ENCODE data around the gene PANX3.

The PANX3 gene

DNA sequence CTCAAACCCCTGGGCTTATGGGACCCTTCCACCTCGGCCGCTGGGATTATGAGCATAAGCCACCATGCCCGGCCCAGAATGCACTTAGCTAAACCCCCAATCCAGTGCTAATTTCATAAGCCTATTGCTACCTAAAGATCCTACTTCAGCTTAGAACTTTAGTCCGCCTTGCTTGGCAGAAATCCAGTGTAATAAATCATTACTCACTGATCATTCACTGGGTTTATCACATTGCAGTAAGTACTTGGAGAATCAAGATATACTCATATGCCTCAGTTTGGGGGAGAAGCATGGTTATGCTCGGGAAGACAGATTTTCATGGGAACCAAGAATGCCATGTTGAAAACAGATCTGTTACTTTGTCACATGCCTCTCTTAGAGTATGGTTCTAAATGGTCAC is 7.6 kb downstream of the PANX3 start:
- no peak for DNase-seq

DNA sequence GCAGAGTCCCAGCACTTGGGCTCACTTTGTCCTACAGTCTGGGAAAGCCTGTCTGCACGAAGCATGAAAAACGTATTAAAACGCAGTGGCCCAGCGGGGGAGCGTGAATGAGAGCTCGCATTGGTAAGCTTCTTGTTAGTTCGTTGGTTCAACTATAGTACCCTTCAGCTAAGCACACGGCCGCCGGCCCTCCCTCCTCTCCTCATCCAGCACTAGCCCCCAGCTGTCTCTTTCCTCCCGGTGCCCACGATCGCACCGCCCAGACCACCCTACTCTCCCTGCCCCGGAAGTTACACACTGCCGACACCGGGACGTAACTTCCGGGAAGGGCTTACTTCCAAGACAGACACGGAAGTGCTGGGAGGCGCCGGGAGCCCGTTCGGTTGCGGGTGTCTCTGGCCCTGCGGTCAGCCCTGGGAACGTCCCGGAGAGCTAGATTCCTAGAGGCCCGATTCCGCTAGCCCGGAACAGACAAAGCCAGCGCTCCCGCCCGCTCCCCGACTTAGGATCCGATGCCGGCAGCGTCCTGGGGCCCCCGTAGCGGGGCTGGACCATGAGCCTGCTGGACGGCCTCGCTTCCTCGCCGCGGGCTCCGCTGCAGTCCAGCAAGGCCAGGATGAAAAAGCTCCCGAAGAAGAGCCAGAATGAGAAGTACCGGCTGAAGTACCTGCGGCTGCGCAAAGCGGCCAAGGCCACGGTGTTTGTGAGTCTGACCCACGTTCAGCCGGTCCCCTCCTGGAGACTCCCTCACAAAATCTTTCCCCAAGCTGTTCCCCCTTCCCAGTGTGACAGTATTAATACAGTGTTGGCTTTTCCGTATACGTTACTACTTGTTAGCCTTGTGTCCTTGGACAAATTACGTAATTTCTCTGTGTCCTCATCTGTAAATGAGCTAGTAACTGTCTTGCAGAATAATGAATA is 11.6 kb downstream of the PANX3 start, which contains the start of gene TBRG1:
Gene TBRG1, plus strand, starts transcription at position 334 of the 921 bp plus-strand sequence. Its CDS starts 220 bp downstream, at position 554.
- DNase-seq: peak; percentile 87 to 91

DNA sequence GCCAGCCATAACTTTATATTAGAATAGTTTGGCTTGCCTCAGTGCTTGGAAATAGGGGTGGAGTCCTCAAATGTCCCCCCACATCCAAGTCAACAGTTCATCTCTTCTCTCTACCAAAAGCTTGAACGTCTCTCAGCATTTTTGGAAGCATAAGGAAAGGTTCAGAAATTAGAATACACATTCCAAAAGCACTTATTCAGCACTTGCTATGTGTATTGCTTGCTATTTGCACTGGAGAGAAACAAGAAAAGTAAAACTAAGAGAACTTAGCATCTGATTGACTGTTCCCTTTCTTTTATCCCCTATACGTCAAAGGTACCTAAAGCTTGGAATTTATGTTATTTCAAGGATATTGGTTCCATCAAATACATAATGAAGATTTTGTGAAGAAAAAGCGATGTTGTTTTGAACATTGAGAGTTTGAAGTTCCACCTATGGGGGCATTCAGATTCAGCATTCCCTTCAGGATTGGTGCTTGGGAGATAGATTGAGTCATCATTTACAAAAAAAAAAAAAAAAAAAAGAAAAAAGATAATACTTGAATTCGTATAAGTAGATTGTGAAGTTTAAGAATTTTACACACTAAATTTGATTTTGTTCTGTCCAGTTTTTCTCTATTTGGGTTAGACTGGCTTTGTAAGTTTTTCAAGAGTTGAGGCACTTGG is 12.8 kb downstream of the PANX3 start:
- DNase-seq: no peak

DNA sequence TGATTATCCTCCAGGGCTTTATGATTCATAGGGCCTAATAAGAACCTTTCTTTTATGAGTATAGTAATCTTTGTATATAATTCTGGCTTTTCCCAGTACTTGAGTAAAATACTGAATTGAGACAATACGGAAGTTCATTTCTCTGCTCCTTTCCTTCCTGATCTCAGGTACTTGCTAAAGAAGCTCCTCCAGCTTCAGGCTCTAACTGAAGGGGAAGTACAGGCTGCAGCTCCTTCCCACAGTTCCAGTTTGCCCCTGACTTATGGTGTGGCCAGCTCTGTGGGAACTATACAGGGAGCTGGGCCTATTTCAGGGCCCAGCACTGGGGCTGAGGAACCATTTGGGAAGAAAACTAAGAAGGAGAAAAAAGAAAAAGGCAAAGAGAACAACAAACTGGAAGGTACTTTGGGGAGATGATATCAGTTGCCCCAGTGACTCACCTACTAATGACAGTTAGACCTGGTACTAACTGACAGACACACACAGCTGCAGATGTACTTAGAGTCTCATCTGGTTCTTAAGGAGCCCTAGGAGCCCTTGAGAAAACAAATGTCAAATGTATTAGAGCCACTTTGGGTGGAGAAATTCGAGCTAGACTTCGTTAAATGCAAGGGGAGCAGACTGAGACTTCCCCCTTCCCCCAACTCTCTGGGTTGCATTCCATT is 14.4 kb downstream of the PANX3 start:
- DNase-seq: peak in 1 of 2 donors; percentile 9

DNA sequence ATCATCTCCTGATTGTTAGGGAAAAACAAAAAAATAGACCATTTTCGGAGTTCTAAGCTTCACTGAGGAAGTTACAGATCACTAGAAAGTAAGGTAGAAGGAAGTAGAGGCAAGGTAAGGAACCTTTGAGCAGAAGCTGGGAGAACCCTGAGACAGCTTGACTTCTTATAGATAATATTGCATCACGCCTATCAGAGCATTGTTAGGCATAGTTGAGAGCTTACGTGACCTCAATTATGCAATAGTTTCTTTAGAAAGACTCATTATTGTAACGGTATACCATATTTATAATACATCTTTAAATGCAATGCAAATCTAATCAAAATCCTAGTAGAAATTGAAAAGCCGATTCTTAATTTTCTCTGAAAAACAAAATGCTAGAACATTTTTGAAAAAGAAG is 16.3 kb downstream of the PANX3 start:
- no peak for DNase-seq

DNA sequence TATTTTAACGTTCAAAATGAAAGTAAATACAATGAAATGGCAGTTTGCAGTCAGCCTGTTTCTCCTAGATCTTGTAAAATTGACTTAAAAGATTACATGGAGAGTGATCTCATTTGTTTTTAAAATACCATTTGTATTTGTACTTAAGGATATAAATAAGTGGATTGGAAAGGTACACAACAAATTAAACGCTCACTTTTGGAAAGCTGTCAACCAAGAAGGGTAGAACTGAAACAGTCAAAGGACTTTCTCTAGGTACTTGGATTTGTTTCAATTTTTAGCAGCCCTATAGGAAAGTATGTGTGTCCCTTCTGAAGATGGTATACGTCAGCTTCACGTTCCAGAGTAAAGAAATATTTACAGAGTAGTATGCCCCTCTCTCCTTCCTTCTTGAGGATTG is 18.7 kb downstream of the PANX3 start:
- no peak for DNase-seq

DNA sequence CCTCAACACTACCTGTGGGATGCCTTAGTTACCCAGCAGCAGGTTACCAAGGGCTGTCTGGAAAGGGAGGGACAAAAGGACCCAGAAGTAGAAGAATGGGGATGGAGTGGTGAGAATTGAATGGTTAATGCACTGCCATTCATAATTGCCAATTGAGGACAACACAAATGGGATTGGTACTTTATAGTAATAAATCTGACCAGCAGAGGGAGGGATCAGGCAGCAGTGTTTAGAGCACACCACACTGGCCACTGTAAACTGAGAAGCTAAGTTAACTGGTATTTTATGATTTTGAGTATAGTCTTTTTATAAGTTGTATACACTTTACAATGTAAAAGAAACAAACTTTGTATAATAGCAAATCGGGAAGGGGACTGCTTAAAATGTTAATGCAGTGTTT is 22.1 kb downstream of the PANX3 start:
- DNase-seq: no peak

DNA sequence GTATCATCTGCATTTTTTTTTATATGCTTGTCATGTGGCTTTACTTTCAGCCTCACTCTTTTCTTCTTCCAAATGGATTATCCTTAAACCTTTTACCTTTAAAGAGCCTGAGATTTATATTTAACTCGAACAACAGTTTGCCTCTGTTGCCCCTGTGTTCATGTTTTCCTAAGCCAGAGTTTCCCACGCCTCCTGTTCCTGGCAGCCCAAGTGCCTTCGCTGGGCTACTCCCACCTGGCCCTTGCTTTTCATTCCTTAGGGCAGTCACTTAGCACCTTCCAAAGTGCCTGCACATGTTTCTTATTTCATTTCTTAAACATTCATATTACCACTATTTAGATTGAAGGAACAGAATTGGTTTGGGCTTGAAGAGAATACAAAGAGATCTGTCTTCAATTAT is 24.7 kb downstream of the PANX3 start:
- DNase-seq: no peak

DNA sequence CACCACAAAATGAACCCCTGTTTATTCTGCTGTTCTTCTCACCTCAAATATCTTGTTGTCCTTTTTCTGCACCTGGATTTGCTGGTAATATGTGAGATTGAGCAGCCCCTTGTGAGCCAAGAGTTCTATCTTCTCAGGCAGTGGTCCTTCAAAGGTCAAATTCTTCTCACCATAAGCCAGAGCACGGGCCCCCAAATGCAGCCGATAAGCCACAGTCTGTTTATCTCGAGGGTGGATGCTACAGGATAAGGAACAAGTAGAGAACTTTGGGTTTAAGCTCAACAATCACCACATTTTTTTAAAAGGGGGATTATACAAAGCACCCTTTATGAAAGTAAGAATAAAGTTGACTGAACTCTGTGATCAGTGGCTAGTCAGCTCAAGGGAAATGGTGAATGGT is 27.3 kb downstream of the PANX3 start:
- DNase-seq: no peak

DNA sequence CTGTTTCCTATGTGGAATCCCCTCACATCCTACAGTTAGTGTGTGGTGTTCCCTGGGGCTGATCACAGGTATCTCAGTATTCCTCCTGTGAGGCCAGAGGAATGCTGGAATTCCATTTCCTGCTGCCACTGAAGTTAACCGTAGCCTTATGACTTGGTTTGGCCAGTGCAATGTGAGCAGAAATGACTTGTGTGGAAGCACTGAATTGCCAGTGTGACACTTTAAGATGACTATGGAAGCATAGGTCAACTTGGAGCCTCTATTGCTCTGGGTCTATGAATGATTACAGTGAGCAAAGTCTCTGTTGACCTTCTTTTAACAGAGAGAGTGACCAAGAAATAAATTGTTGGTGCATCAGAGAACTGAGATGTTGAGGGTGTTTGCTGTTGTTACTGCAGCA is 28.0 kb downstream of the PANX3 start:
- no peak for DNase-seq

DNA sequence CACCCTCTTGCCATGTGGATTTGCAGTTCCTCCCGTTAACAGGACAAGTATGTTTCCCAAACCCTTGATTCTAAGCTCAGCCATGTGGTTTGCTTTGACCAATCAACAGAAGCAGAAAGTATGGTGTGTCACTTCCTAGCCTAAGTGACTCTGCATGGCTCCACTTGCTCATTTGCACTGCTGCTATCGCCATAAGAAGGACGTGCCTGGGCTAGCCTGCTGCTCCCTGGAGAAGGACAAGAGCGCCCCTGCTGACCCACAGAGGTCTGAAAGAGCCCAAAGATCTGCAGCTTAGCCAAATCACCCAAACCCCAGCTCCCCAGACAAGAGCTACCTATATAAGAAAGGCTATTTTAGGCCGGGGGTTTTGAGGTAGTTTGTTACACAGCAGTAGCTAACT is 29.4 kb downstream of the PANX3 start:
- no peak for DNase-seq

DNA sequence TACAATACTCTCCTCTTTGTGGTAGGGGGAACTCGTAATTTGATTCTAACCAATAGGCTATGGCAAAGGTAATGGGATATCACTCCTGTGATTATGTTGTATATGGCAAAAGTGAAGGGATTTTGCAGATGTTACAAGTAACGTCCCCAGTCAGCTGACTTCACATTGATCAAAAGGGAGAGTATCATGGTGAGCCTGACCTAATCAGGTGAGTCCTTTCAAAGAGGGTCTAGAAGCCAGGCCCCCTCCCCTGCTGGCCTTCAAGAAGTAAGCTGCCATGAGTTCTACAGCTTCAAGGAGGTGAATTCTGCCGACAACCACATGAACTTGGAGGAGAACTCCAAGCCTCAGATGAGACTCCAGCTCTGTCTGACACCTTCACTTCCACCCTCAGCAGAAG is 31.4 kb downstream of the PANX3 start:
- no peak for DNase-seq

DNA sequence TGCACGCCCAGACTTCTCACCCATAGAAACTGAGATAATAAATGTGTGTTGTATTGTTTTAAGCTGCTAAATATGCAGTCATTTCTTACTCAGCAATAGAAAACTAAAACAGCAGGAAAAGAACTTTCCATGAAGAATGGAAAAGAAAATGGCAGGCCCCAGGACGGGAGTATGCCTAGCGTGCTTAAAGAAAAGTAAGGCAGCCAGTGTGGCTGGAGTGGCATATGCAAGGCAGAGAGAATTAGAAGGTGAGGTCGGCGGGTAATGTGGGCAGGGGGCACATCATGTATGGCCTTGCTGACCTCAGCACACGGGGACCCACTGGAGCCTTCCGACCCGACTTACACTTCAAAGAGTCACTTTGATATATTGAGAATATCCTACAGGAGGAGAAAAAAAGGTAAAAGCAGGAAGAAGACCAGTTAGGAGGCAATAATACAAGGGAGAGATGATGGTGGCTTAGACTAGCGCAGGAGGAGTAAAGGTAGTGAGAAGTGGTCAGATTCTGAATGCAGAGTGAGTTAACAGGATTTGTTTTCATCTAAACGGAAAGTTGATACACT is 31.9 kb downstream of the PANX3 start:
- DNase-seq: no peak

DNA sequence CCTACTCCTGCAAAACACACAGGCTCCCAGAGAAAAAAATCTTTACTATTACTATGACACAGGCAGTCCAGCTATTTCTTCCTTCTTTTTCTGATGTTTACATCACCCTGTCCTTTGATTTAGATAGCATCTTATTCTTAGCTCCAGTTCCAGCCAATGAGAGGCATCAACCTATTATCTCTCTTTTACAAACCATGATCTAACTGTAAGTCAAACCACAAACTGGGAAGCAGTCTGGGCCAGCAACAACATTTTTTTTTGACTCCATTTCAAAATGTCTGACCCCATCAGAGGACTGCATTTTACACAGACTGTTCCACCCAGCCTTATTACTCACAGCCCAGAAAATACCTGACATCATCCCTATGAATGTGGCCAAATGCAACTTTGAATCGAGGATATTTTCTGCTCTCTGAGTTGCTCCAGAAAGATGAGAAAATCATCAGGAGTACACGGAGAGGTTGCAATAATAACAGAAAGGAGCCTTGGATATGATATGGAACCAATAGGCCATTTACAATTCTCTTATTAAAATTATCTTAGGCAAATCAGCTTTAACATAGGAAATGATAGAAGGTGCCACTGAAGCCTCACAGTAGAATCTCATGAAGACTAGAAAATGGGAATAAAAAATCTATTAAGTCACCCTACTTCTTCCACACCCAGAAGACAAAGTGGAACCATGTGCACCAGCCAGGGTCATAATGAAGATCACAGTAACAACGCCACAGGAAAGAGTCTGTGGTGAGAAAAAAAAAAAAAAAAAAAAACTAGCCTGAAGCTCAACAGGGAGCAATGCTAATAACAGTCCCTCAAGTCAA is 32.6 kb downstream of the PANX3 start:
- no peak for DNase-seq

DNA sequence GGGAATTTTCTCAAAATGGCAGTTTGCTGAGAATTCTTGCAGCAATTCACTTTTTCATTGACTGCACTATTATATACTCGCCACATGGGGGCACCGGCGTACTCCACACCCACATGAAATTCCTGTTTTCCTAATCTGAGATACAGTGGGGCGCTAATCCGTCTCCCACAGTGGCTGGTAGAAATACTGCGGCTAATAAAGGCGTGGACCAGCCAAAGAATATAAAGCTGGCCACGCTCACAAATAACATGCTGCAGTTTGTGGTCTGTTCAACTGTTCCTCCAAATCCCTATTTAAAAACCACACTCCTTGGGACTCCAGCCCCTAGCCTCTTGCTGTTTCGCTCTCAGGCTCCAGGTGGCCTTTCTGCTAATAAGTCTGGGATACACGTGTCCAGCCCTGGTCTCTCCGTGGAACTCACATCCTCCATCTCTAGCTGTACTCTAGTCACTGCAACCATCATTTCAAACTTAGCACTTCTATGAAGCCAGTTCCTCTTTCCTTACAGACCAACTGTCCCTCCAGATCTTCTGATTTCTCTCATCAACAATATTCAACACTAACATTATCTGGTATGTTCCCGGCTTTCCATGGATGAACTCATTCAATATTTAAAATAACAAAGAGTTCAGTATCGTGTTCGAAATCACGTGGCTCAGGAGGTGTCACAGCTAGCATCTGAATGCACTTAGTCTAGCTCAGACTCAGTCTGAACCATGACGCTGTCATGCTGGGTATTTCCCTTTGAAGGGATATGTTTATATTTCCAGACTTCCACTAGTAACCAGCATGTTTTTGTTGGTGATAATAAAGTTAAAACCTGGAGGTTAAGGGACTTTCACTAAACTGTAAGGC is 33.4 kb downstream of the PANX3 start:
- DNase-seq: peak; percentile 33 to 49

DNA sequence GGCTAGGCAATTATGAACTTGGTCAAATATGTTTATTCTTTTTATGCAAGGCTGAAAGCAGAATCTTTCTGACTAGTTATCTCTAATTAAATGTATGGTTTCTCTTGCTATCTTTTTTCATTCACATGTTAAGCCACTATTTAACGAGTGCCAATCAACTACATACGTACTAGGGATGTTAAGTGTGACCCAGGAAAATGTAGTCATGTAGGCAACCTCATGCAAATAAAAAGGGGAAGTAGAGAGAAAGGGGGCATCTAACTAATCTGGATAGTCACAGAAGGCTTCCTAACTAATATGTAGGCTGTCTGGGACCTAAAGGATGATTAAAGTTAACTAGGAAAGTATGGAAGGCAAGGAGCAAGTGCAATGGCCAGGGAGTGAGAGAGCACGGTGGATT is 34.9 kb downstream of the PANX3 start:
- no peak for DNase-seq

DNA sequence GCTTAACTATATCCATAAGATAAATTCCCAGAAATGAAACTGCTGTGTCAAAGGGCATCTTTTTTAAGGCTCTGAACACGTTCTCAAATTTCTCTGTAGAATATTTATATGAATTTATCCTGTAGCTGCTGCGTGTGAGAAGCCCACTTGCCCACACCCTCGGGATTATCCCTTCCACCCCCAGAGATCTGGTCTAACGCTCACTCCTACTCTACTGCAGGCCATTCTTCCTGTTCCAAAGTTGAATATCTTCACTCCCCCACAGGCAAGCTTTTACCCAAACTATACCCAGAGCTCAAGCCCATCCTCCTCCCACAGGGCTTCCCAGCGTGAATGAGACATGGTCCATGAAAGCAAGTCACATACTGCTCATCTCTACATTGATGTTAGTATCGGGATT is 37.4 kb downstream of the PANX3 start:
- DNase-seq: no peak

DNA sequence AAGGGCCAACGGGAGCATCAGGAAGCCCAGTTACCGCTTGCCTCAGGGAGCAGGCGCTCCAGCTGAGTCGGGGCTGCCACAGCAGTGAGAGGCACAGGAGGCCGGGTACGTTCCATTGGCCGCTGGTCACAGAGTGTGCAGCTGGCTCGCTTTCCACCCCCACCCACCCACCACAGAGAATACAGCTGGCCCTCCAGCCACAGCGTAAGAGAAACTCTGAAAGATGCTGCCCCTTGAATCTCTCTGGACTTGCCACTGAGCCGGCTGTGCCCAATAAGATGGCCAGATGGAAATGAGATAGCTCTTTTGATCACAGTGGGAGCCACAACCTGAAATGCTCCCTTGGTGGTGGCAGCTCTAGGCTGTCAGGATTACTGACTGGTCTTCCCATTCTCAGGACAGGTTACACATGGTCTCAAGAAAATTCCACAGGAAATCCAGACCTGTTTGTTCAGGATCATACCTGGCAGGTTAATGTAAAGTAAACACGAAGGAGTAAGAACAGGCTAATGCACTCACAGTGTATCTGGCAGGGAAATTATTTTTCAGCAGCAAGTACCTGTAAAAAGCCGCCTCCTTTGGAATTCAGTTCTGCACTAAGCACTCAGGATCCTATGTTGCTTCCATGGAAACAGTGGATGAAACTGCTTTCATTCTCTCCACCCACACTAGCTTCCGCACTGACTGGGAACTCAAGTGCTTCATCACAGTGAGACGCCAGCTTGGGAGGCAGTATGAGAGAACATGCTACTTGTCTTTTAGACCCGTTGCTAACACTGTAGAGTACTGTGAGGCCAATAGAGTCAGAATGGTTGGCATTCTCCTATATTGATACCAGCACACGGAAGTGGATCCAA is 45.8 kb downstream of the PANX3 start:
- DNase-seq: no peak

DNA sequence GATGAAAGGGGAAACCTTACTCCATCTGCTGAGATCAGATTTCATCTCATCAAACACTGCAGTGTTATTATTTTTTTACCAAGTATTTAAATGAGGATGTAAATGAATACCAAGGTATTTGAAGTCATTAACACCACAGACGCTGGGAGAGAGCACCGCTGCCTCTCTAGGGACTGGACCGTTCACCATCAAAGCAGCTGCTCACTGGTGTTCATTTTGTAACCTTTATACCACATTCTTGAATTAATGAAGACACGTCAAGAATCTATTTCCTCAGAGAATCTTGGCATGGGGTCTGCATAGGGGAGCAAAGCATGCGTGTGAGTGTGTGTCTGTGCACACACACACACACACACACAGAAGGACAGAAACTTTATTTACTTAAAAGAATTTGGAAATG is 46.7 kb downstream of the PANX3 start:
- no peak for DNase-seq

DNA sequence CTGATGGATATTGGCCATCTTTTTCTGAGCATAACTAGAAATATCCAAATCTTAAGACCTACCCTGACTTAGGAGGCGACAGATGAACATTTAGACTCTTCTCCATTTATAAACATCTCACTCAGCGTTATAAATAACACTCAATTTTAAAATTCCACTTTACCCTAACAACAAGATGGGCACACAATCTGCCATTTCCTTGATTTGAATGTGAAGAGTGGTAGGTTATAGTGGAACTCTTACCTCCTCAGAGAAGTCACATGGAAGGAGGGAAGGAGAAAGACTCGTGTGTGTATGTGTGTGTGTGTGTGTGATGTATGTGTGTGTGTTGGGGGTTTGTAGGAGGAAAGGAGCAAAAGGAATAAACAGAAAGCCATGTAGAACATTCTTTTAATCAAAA is 47.3 kb downstream of the PANX3 start:
- no peak for DNase-seq
